Measurements from ENCODE around the gene FKBP3. TPM values are rescaled to one million over a fixed set of nuclear protein-coding genes. Genes with fewer than 3 reads are reported as not detected.
A peak's percentile ranks its signal among the peaks of the same experiment; 100 is the strongest.

The FKBP3 gene
- total and polyA plus RNA-seq, 11 donors: 66.8 to 226 (median 99.1) TPM

GRCh38 chr14:45094275-45094674 is 40.0 kb downstream of the FKBP3 start:
- ATAC-seq: no peak
- no peak overlapping the region for H3K4me3 ChIP-seq
- peaks cover 0 to 22% (median 14%) of the 10 kb centered on the region in 12 donors for H3K4me1 ChIP-seq
- no peaks in the 10 kb centered on the region for H3K9me3 ChIP-seq
- intact Hi-C loops (cut with DNase I): no loop called here
- H3K27ac ChIP-seq: no peak overlapping the region
- no peak for DNase-seq
- H3K27me3 ChIP-seq: no peaks in the 10 kb centered on the region
- WGBS, 4 donors: 92 to 99% (median 96%) methylated on average over 2 of the region's 2 CpGs
- TF ChIP-seq CTCF (IDR thresholded peaks at IDR 0.05) (no peak), POLR2A (IDR thresholded peaks at IDR 0.05) (no peak)
- peaks cover 0 to 45% (median 38%) of the 10 kb centered on the region in 9 donors for H3K36me3 ChIP-seq

- no peak overlapping the region for H3K27ac ChIP-seq
- intact Hi-C loops (cut with DNase I): no loop called here
- TF ChIP-seq CTCF (IDR thresholded peaks at IDR 0.05): no peak
- no peak for TF ChIP-seq POLR2A (IDR thresholded peaks at IDR 0.05)
- H3K4me3 ChIP-seq: no peak overlapping the region
- no peak for ATAC-seq
- H3K4me1 ChIP-seq: peaks cover 0 to 39% (median 25%) of the 10 kb centered on the region in 12 donors
- H3K36me3 ChIP-seq: peaks cover 0 to 22% (median 15%) of the 10 kb centered on the region in 9 donors
- no peaks in the 10 kb centered on the region for H3K9me3 ChIP-seq
- 76 to 87% (median 79%) methylated on average over 2 of the region's 2 CpGs for WGBS, 4 donors
- DNase-seq: no peak
- no peaks in the 10 kb centered on the region for H3K27me3 ChIP-seq
Measured at GRCh38 chr14:45091710-45092109, 42.6 kb downstream of the FKBP3 start.

- H3K9me3 ChIP-seq: no peaks in the 10 kb centered on the region
- H3K4me1 ChIP-seq: peaks cover 0 to 57% (median 43%) of the 10 kb centered on the region in 12 donors
- DNase-seq (no peak), ATAC-seq (no peak)
- no peak overlapping the region for H3K27ac ChIP-seq
- WGBS, 4 donors: 46 to 55% (median 50%) methylated on average over 1 of the region's 1 CpG
- H3K36me3 ChIP-seq: peaks cover 0 to 4% (median 0%) of the 10 kb centered on the region in 9 donors
- no peaks in the 10 kb centered on the region for H3K27me3 ChIP-seq
- TF ChIP-seq POLR2A (IDR thresholded peaks at IDR 0.05) (no peak), CTCF (IDR thresholded peaks at IDR 0.05) (no peak)
- no peak overlapping the region for H3K4me3 ChIP-seq
- intact Hi-C loops (cut with DNase I): loop anchor here in 5 of 10 donors (5.0 to 10.0 kb wide), 4 partner anchors 42 to 175 kb away; partner anchors contain the start of genes FKBP3 (in 4 of the 5), FANCM (in 2 of the 5), KLHL28 (in 1 of the 5) and TOGARAM1 (in 1 of the 5)
Measured at GRCh38 chr14:45089813-45090212, 44.5 kb downstream of the FKBP3 start.

- H3K4me1 ChIP-seq: peaks cover 0 to 58% (median 32%) of the 10 kb centered on the region in 12 donors
Measured at GRCh38 chr14:45084946-45085346, 49.3 kb downstream of the FKBP3 start.

More at GRCh38 chr14:45084946-45085346, 49.3 kb downstream of the FKBP3 start:
- WGBS, 4 donors: 1 to 5% (median 3%) methylated on average over 4 of the region's 4 CpGs
- peaks cover 0 to 4% (median 0%) of the 10 kb centered on the region in 9 donors for H3K36me3 ChIP-seq
- no peak for DNase-seq
- H3K4me3 ChIP-seq: peak overlapping the region in 11 of 12 donors; percentile 59 to 85 (median 77)
- intact Hi-C loops (cut with DNase I): loop anchor here in 7 of 10 donors (1.0 to 10.0 kb wide), 8 partner anchors 20 to 188 kb away; partner anchors contain the start of genes FKBP3 (in 6 of the 7), KLHL28 (in 3 of the 7), FANCM (in 2 of the 7) and TOGARAM1 (in 2 of the 7)
- H3K9me3 ChIP-seq: no peaks in the 10 kb centered on the region
- no peak for TF ChIP-seq POLR2A (IDR thresholded peaks at IDR 0.05)
- no peak for TF ChIP-seq CTCF (IDR thresholded peaks at IDR 0.05)
- peak overlapping the region in 8 of 12 donors; percentile 56 to 91 (median 86) for H3K27ac ChIP-seq
- ATAC-seq: no peak
- H3K27me3 ChIP-seq: no peaks in the 10 kb centered on the region
